Esophagus muscularis mucosa (tissue), 3 donors: ENCODE measurements around the gene PTPRD.

ENCODE experiments used
- CTCF ChIP-seq, 3 experiments: fragments of 200-600 bp in 2 of 3; fragments of 450-650 bp in 1 of 3; sonication (generic) in 2 of 3; IDR thresholded peaks; one replicate each; pipeline ENCODE4 v1.5.1; 2017 to 2019; ENCODE audit warnings: antibody characterized with exemption in 3 of 3, mild to moderate bottlenecking in 2 of 3, moderate library complexity in 1 of 3
- EP300 ChIP-seq: sonication (generic); formaldehyde crosslinking; IDR thresholded peaks from one replicate; pipeline ENCODE4 v1.6.1; 2017; ENCODE audit warnings: antibody characterized with exemption

DNA sequence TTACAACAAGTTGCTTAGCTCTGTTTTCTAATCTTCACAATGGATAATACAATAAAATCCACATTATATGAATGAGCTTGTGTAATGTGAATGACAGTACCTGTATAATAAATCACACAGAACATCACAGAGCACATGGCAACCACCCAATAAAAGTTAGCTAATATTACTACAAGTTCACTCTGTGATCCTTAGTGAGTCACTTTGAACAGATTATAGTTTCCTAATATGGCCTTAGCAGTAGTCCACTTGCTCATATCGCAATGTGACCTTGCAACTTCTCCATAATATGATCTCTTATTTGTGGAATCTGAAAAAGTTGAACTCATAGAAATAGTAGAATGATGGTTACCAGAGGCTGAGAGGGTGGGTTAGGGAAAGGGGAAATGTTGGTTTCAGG is 361.3 kb downstream of the PTPRD start:
- TF ChIP-seq CTCF (IDR thresholded peaks at IDR 0.05) (no peak), EP300 (no peak)
